CD4-positive, alpha-beta T cell treated with Interleukin-15 for 4 hours (primary cell): ENCODE data around the gene MUC2.
"Not testable (repeated sequence)": the region's sequence is repeated elsewhere in the genome, so short reads cannot be mapped to it uniquely, and the experiment has no call there.

Experiments
- DNase-seq: peaks from one replicate; pipeline ENCODE4 v3.0.0-alpha.2; 2020; ENCODE audit warnings: low spot score

The MUC2 gene

DNA sequence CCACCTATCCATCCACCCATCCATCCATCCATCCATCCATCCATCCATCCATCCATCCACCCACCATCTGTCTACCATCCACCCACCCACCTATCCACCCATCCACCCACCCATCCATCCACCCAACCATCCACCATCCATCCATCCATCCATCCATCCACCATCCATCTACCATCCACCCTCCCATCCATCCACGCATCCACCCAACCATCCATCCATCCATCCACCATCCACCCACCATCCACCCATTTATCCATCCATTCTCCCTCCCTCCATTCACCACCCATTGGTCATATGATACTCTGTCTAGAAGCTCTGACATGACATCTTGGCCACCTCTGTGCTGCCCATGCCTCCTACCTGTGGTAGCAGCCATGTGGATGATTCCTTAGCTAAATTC is 31.7 kb downstream of the MUC2 start:
- DNase-seq = no peak

DNA sequence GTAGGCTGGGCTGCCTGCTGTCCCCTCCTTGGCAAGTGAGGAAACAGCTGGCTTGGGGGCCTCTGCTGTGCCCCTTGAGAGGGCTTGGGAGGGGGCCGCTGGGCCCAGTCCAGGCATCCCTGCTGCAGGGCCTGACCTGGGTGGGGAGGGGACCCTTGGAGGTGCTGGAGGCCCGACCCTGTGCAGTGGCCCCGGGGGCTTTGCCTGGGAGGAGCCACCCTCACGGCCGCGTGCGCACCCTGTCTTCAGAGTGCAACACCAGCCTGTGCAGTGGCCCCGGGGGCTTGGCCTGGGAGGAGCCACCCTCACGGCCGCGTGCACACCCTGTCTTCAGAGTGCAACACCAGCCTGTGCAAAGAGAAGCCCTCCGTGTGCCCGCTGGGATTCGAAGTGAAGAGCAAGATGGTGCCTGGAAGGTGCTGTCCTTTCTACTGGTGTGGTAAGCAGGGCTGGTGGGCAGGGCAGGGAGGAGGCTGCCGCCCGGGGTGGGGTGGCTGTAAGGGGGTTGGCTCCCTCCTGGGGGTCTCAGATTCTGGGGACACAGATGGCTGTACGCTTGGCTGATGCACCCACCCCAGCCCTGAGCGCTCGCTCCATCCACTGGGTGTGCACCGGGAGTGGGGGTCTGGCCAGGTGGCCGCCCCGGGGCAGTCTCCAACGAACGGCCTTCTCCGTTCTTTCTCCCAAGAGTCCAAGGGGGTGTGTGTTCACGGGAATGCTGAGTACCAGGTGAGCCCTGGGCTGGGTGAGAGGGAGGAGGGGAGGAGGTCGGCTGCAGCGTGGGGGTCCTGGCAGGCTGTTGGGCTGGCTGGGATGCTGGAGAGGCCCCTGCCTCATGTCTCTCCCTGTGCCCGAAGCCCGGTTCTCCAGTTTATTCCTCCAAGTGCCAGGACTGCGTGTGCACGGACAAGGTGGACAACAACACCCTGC is 32.9 kb downstream of the MUC2 start:
- DNase-seq = no peak

DNA sequence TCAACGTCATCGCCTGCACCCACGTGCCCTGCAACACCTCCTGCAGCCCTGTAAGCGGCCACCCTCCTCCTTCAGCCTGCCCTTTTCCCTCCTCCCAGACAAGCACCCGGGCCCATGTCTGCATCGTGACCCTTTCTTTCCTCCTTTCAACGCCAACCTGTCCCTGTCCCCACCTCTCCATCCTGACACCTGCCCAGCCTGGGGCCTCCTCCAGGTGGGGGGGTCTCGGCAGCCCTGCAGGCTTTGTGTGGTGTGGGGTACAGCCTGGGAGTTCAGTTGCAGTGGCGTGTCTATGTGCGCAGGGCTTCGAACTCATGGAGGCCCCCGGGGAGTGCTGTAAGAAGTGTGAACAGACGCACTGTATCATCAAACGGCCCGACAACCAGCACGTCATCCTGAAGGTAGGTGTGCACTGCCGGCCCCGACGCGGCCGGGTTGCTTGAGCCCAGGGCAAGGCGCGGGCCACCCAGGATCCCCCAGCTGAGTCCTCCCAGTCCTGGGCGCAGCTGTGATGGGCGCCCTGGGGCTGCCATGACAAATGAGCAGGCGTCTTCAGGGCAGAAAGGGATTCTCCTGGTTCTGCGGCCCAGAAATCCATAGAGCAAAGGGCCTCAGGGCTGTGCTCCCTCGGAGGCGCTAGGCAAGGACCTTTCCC is 33.7 kb downstream of the MUC2 start:
- DNase-seq = no peak

DNA sequence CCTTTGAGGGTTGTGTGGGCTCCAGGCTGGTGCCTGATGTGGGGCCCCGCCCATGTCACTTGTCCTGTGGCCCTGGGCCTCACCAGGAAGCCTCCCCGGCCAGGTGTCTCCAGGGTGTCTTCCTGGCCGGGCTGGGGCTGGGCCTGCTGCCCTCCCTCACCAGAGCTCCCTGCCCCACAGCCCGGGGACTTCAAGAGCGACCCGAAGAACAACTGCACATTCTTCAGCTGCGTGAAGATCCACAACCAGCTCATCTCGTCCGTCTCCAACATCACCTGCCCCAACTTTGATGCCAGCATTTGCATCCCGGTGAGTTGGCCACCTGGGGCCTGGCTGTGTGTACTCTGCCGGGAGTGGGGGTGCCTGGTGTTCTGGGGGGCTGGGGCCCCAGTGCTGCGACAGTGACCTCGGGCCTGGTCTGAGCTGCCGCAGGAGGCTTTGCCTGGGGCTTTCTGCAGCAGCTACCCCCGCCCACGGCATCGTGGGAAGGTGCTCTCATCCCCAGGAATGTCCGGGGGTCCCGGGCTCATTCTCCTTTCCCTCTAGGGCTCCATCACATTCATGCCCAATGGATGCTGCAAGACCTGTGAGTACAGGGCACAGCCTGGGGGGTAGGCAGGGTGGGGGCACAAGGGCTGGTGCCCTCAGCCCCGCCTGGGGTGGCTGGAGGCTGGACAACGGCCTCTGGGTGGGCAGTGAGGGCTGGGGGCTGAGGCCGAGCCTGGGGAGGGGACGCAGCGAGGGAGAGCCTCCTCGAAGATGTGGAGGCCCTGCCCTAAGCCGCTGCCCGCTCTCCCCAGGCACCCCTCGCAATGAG is 34.6 kb downstream of the MUC2 start:
- DNase-seq = no peak

DNA sequence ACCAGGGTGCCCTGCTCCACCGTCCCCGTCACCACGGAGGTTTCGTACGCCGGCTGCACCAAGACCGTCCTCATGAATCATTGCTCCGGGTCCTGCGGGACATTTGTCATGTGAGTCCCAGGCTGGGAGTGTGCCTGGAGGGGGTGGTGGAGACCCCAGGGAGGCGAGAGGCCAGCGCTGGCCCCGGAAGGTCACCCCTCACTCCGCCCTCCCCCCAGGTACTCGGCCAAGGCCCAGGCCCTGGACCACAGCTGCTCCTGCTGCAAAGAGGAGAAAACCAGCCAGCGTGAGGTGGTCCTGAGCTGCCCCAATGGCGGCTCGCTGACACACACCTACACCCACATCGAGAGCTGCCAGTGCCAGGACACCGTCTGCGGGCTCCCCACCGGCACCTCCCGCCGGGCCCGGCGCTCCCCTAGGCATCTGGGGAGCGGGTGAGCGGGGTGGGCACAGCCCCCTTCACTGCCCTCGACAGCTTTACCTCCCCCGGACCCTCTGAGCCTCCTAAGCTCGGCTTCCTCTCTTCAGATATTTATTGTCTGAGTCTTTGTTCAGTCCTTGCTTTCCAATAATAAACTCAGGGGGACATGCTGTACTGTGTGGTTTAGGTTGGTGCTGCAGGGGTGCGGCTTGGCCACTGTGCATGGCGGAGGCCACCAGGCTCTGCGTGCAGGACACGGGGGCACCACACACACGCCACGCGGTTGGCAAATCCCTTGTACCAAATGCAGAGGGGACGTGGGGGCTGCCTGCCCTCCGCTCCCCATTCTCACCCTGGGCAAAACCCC is 35.4 kb downstream of the MUC2 start:
- DNase-seq = no peak

DNA sequence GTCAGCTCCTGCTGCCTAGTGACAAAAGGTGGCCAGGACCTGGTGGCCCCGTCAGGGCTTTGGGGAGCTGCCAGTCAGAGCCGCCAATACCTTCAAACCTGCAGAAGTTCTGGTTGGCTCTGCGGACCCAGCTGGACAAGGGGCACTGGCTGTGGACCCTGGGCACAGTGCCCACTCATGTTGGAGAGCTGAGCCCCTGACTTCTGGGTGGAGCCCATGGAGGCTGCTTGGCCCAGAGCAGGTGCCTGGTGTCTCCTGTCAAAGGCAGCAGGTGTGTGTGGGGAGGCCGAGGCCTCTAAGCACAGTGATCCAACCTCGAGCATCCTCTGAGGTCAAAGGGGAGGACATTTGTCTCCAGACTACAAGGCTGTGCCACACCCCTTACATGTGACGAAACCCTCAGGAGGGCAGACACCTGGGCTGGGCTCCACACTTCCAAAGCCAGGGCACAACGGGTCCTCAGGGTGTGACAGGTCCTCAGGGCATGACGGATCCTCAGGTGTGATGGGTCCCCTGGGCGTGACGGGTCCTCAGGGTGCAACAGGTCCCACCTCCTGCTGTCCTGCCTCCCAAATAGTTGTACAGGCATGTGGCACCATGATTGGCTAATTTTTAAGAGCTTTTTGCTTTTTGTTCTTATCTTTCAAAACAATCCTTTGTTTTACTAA is 37.0 kb downstream of the MUC2 start:
- no peak for DNase-seq

DNA sequence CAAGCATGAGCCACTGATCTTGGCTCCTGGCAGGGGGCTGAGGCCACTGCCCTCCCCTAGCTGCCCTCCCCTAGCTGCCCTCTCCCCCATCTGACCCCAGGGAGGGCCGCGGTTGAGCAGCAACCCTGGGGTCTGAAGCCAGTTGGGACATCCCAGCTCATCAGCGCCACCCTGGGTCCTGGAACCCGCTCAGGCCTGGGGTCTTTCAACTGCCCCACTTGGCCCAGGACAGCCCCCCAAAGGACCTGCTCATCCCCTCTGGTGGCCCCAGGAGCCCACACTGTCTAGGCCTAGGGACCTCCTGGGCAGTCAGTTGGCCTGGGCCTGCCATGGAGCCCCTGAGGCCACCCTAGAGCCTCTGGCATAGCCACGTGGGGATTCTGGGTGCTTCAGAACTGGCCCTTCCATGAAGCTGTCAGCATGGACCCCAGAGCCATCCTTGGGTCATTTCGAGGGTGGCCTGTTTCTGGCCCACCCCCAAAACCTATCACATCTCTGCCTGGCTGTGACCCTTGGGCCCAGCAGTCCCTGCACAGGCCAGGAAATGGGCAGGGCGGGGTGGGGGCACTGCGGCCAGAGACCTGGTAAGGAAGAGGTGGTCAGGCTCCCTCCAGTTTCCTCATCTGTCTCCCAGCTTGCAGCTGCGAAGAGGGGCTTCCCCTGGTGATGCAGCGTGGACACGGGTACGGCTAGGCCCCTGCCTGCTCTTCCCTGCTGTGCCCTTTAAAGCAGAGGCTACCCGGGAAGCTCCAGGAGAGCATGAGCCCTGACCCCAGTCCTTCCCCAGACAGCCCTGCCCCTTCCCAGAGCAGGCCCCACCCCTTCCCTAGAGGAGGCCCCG is 37.9 kb downstream of the MUC2 start:
- DNase-seq = no peak

DNA sequence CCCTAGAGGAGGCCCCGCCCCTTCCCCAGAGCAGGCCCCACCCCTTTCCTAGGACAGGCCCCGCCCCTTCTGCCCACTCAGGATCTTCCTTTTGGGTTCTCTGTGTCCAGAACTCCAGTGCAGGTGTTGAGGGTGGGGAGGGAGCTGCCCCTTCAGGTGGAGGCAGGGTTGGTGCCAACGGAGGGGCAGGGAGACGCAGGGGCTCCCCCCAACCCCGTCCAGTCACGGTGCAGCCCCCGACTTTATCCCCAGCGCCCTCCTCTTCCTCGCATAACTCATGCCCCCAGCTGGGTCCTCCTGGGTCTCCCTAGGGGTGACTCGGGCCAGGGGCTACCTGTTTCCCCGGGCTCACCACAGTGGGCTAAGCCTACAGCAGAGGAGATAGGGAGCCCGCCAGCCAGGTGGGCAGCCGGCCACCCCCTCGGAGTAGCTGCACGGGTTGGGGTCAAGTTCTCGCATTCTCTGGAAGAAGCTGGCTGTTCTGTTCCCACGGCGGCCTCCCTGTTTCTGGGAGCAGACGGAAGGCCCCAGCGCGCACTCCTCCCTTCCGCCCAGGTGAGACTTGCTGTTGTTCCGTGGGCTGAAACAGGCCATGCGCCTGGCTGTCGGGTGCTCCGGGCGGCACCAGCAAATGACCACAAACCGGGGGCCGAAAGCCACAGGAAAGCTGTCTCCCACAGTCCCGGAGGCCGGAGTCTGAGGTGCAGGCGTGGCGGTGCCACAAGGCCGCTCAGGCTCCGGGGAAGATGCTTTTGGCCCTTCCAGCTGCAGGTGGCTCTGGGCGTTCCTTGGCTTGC is 38.9 kb downstream of the MUC2 start:
- no peak for DNase-seq

DNA sequence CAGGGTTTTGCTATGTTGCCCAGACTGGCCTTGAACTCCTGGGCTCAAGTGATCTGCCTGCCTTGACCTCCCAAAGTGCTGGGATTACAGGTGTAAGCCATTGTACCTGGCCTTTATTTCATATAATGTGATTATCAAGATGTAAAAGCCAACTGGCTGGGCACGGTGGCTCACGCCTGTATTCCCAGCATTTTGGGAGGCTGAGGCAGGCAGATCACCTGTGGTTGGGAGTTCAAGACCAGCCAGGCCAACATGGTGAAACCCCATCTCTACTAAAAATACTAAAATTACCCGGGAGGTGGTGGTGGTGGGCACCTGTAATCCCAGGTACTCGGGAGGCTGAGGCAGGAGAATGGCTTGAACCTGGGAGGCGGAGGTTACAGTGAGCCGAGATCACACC is 40.6 kb downstream of the MUC2 start:
- DNase-seq = not testable (repeated sequence)

DNA sequence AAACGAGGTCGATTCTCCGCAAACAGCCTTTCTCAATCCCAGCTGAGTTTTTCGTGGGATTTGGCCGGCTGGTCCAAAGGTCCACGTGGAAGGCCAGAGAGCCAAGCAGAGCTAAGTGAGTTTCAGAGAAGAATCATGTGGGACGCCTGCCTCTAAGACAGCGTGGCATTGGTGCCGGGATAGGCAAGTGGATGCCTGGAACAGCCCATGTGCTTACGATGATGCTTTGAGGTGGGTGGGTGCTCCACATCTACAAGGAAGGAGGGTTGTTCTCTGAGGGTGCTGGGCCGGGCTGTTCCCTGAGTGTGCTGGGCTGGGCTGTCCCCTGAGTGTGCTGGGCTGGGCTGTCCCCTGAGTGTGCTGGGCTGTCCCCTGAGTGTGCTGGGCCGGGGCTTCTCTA is 41.4 kb downstream of the MUC2 start:
- DNase-seq = no peak

DNA sequence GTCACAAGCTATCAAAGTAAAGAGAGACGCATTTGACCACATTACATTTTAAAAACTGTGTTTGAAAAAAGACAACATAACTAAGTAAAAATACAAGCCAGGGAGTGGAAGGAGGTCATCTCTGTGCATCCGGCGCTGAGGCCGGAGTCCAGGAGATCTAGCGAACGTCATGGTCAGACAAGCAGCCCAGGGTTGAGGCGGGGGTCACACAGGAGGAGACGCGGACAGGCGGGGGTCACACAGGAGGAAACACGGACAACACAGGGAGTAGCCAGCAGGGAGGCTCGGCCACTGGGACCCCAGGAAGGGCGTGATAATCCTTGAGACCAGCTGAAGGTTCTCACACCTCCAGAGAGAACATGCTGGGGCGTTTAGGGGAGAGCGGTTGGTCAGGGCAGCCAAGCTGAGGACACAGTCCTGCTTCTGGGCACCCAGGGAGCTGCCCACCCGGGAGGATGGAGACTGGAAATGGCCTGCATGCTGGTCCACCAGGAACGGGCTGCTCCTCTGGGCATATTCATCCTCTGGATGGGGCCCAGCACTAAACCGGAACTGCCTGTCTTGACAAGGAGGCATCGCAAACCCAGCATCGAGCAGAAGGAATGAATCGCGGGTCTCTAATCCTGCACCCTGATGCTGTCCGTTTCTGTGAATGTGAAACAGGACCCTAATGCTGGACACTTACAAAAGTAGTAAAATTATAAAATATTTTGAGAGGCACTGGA is 42.2 kb downstream of the MUC2 start:
- DNase-seq = no peak

DNA sequence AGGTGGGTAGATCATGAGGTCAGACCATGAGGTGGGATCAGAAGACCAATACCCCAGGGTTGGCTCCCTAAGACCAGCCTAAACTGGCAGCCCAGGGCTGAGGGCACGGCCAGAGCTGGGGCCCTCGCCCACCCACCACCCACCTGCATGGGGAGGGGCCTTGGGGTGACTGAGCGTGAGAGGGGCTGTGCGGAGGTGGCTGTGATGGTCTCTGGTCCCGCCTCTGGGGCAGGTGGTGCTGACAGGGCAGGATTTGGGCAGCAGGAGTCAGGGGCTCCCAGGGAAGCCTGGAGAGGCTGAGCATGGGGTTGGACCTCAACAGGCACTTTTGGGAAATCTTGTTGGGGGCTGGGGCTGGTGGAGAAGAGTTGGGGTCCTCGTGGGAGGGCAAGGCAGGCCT is 43.3 kb downstream of the MUC2 start:
- no peak for DNase-seq

DNA sequence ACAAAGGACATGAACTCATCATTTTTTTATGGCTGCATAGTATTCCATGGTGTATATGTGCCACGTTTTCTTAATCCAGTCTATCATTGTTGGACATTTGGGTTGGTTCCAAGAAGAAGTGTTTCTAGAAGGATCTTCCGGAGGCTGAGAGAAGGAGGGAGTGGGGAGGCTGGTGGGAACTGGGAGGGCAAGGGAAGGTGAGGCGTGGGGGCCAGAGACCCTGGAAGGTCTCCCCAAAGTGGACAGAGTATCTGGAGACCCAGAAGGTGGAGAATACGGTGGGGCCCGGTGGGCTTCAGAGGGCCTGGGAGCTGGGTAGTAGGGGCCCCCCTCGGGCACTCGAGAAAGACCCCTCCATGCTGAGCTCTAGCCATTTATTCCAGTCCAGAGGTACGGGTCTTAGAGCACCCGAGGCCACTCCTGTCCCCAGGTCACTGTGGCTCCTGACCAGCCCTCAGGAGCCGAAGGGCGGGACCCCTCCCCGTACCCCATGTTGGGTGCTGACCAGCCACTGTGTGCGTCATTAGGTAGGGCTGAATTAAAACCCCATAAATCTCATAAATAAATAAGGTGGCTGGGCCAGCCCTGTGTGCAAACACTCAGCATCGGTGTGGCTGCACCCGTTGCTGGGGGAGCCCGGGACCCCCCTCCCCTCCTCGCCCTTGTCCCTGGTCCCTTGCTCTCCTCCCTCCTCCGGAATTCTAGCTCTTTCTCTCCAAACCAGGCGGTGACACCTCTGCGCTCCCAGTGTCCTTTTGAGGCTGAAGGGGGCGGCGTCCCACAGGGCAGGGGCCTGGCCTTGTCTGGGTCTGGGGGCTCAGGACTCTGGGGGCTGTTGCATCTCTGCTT is 44.3 kb downstream of the MUC2 start:
- DNase-seq = no peak

DNA sequence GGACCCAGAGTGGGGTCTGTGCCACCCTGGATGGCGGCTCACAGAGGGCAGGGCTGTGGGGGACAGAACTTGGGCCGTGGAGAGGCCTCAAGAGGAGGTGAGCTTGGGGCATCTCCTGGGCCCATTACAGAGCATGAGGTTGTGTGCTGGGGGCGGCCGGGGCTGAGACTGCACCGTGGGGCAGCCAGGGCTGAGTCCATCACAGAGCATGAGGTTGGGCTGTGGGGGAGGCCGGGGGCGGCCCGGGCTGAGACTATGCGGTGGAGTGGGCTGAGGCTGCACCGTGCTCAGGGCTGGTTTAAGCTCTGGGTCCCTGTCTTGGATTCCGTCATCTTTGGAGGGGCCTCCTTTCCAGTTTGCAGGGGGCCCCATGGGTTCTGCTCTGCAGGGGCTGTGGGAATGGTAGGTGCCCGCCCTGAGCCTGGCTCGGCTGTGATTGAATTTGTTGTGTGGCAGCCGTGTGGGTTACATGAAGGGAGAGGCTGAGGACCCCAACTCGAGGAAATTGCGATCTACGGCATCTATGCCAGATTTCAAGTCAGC is 45.0 kb downstream of the MUC2 start:
- no peak for DNase-seq

DNA sequence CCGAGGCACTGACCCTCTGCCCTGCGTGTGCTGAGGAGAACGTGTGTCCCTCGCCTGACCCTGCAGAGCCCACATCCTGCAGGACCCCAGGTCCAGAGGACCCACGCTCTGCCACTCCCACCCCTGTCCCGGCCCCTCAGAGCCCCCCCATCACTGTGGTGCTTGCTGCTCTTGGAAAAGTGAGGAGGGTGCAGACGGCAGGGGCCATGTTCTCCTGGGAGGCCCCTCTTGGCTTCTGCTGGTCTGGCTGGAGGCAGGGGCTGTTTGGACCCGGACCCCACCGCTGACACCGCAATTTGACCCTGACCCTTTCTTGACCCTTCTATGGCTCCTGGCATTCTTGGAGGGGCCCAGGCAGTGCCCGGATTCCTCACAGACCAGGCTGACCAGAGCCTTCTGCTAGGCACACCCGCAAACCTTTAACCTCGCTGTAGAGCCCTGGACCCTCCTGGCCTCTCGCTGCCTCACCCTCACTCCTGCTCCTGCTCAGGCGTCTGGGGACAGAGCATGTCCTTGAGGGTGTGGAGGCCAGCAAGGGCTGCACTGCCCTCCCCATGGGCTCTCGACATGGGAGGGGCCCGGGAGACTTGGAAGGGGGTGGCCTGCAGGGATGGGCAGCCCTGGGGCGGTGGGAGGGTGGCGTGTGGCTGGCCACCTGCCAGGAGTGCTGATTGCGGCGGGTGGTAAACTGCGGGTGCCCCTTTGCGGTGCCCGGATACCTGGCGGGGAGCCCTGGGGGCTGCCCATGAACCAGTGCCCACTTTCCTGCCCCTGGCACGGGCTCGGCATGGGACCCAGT is 46.1 kb downstream of the MUC2 start:
- DNase-seq = no peak

DNA sequence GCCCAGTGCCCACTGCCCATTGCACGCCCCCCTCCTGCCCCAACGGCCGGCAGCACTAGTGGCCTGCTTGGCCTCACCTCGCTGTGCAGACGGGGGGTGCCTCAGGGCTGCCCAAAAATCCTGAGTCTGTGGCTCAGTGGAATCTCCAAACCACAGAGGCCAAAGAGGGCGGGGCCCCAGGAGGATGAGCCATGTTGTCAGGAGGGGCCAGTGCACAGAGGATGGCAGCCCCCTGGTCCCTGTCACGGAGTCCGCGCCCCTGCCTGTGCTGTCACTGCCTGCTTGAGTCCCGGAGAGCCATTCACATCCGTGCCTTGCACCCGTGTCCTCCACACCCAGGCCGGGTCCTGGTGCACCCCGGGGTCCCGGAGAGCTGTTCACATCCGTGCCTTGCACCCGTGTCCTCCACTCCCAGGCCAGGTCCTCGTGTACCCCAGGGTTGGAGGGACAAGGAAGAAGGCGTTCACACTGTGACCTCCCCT is 46.7 kb downstream of the MUC2 start:
- DNase-seq = no peak
